NCI-H1048 (cell line): Measurements from ENCODE around the gene CYP24A1.

ENCODE experiments used
- DNase-seq: peaks from one replicate; lab custom pipeline; 2025; lab: John Stamatoyannopoulos, UW

Gene CYP24A1

GRCh38 chr20:54111460-54111859 is 62.3 kb downstream of the CYP24A1 start:
- DNase-seq, result no peak

- no peak for DNase-seq
These were observed 63.3 kb downstream of the CYP24A1 start for GRCh38 chr20:54110457-54110856.

DNA sequence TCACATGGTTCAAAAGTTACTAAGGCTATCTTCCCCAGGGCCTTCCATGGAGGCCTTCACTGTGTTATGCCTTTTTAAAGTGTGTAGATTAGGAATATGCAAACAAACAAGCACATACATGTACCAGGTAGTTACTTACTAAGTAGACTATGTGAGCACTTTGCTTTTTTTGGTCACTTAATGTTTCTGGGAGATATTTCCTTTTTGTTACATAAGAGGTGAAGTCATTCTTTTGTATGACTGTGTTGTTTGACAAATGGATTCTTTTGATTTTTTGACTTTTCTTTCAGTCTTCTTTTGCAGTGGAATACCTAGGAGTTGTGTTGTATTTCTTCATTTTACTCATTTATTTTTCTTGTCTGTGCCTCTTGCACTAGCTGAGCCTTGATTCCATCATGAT is 63.7 kb downstream of the CYP24A1 start:
- DNase-seq, result no peak

DNA sequence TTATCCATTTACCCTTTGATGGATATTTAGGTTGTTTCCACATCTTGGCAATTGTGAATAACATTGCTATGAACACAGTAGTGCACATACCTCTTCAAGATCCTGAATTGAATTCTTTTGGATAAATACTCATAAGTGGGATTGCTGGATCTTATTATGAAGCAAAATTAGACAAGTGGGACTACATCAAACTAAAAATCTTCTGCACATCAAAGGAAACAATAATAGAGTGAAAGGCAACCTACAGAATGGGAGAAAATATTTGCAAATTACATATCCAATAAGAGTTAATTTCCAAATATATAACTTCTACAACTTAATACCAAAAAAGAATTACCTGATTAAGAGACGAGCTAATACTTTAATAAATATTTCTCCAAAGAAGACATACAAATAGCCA is 65.0 kb downstream of the CYP24A1 start:
- no peak for DNase-seq

GRCh38 chr20:54108326-54108642 is 65.5 kb downstream of the CYP24A1 start:
- DNase-seq, result no peak

- no peak for DNase-seq
These were observed 66.0 kb downstream of the CYP24A1 start for GRCh38 chr20:54107600-54108325.

DNA sequence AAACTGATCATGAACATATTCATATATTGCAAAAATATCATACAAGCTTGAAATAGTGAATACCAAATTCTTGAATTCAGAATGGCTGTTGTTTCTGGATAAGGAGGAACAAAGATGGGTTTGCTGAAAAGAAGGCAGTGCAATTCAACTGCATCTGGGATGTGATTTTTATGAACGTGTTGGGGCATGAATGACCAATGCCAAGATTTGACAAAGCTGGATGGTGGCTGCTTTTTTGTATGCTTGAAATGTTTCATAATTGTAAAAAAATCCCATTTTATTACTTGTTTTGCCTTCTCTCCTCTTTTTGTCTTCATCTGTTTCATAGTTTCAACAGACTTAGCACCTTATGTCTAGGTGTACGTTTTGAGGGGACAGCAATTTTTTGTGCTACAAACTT is 66.6 kb downstream of the CYP24A1 start:
- no peak for DNase-seq

DNA sequence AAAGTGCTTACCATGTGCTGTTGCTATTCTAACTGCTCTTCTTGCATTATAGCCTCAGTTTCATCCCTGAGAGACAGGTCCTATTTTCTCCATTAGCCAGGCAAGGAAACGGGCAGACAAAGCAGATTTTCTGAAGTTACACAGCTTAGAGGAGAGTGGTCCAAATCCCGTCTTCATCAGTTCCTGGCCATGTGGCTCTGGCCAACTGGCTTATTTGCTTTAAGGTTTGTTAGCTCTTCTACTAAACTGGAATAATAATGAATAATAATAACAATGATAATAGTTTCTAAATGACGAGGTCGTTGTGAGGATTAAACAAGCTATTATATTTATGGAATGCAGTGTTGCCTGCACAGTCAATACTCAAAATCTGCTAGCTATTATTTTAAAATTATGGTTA is 67.6 kb downstream of the CYP24A1 start:
- no peak for DNase-seq

- no peak for DNase-seq
These were observed 68.1 kb downstream of the CYP24A1 start for GRCh38 chr20:54105653-54106052.

GRCh38 chr20:54104781-54105180 is 69.0 kb downstream of the CYP24A1 start:
- DNase-seq, result no peak

- no peak for DNase-seq
These were observed 69.8 kb downstream of the CYP24A1 start for GRCh38 chr20:54103762-54104600.
